ENCODE measurements around the gene IL1B. TPM values are rescaled to one million over a fixed set of nuclear protein-coding genes. Genes with fewer than 3 reads are reported as not detected.

IL1B gene
- total RNA-seq, 4 donors from 2014 or later, result 2.7 TPM; not detected in 3

- intact Hi-C loops (cut with DNase I), result no loop called here
Observed at GRCh38 chr2:112819081-112819480, 17.5 kb downstream of the IL1B start.

GRCh38 chr2:112818094-112818902 lies 18.3 kb downstream of the IL1B start:
- H3K27me3 ChIP-seq, result no peaks in the 10 kb centered on the region
- TF ChIP-seq POLR2A (IDR thresholded peaks at IDR 0.05; ENCODE audit: low read depth) (no peak), EP300 (IDR thresholded peaks at IDR 0.05) (no peak), CTCF (IDR thresholded peaks at IDR 0.05) (no peak), POLR2AphosphoS5 (IDR thresholded peaks at IDR 0.05) (no peak)
- WGBS, result 76% methylated on average over 3 of the region's 3 CpGs
- H3K36me3 ChIP-seq, result no peaks in the 10 kb centered on the region
- H3K9me3 ChIP-seq, result no peaks in the 10 kb centered on the region
- H3K4me1 ChIP-seq, result peaks cover 4 to 8% (median 7%) of the 10 kb centered on the region in 4 donors
- DNase-seq (ENCODE audit: extremely low spot score), result no peak
- no peak overlapping the region for H3K27ac ChIP-seq (replicated peaks in 1 of 4)
- intact Hi-C loops (cut with DNase I), result no loop called here
- H3K4me3 ChIP-seq, result no peak overlapping the region

More at GRCh38 chr2:112819081-112819480, 17.5 kb downstream of the IL1B start:
- Histone ChIP-seq H3K27ac (replicated peaks in 1 of 4) (no peak overlapping the region), H3K9me3 (no peaks in the 10 kb centered on the region), H3K4me3 (no peak overlapping the region), H3K36me3 (no peaks in the 10 kb centered on the region), H3K27me3 (no peaks in the 10 kb centered on the region), H3K4me1 (peaks cover 0 to 6% (median 1%) of the 10 kb centered on the region in 4 donors)
- 77% methylated on average over 7 of the region's 7 CpGs for WGBS
- TF ChIP-seq EP300 (IDR thresholded peaks at IDR 0.05) (no peak), POLR2AphosphoS5 (IDR thresholded peaks at IDR 0.05) (no peak), CTCF (IDR thresholded peaks at IDR 0.05) (no peak), POLR2A (IDR thresholded peaks at IDR 0.05; ENCODE audit: low read depth) (no peak)
- no peak for DNase-seq (ENCODE audit: extremely low spot score)

- no peak for TF ChIP-seq EP300 (IDR thresholded peaks at IDR 0.05)
- no peak for TF ChIP-seq CTCF (IDR thresholded peaks at IDR 0.05)
- no peak for TF ChIP-seq POLR2AphosphoS5 (IDR thresholded peaks at IDR 0.05)
- no peak for TF ChIP-seq POLR2A (IDR thresholded peaks at IDR 0.05; ENCODE audit: low read depth)
- Histone ChIP-seq H3K4me3 (no peak overlapping the region), H3K27me3 (no peaks in the 10 kb centered on the region), H3K9me3 (no peaks in the 10 kb centered on the region), H3K36me3 (no peaks in the 10 kb centered on the region), H3K4me1 (peaks cover 15 to 20% (median 18%) of the 10 kb centered on the region in 4 donors), H3K27ac (replicated peaks in 1 of 4) (no peak overlapping the region)
- no peak for DNase-seq (ENCODE audit: extremely low spot score)
- WGBS, result 73% methylated on average over 4 of the region's 4 CpGs
- intact Hi-C loops (cut with DNase I), result no loop called here
Observed at GRCh38 chr2:112817082-112817689, 19.4 kb downstream of the IL1B start.

- 71% methylated on average over 2 of the region's 2 CpGs for WGBS
- no peak overlapping the region for H3K4me3 ChIP-seq
- H3K9me3 ChIP-seq, result no peaks in the 10 kb centered on the region
- peaks cover 16 to 31% (median 28%) of the 10 kb centered on the region in 4 donors for H3K4me1 ChIP-seq
- intact Hi-C loops (cut with DNase I), result no loop called here
- TF ChIP-seq POLR2A (IDR thresholded peaks at IDR 0.05; ENCODE audit: low read depth) (no peak), POLR2AphosphoS5 (IDR thresholded peaks at IDR 0.05) (no peak), EP300 (IDR thresholded peaks at IDR 0.05) (no peak), CTCF (IDR thresholded peaks at IDR 0.05) (no peak)
- no peak overlapping the region for H3K27ac ChIP-seq (replicated peaks in 1 of 4)
- H3K36me3 ChIP-seq, result no peaks in the 10 kb centered on the region
- DNase-seq (ENCODE audit: extremely low spot score), result no peak
- H3K27me3 ChIP-seq, result no peaks in the 10 kb centered on the region
Observed at GRCh38 chr2:112814278-112814677, 22.3 kb downstream of the IL1B start.

Data from esophagus muscularis mucosa (tissue), 4 donors.